GM21717 (cell line): ENCODE data around the gene SELENON.

Experiments used
- ATAC-seq: cut with Tn5 transposase; IDR thresholded peaks from one replicate; pipeline ENCODE4 v1.9.1; 2021; ENCODE audit warnings: mild to moderate bottlenecking, moderate library complexity; ENCODE audit not compliant: unreplicated experiment

SELENON gene

DNA sequence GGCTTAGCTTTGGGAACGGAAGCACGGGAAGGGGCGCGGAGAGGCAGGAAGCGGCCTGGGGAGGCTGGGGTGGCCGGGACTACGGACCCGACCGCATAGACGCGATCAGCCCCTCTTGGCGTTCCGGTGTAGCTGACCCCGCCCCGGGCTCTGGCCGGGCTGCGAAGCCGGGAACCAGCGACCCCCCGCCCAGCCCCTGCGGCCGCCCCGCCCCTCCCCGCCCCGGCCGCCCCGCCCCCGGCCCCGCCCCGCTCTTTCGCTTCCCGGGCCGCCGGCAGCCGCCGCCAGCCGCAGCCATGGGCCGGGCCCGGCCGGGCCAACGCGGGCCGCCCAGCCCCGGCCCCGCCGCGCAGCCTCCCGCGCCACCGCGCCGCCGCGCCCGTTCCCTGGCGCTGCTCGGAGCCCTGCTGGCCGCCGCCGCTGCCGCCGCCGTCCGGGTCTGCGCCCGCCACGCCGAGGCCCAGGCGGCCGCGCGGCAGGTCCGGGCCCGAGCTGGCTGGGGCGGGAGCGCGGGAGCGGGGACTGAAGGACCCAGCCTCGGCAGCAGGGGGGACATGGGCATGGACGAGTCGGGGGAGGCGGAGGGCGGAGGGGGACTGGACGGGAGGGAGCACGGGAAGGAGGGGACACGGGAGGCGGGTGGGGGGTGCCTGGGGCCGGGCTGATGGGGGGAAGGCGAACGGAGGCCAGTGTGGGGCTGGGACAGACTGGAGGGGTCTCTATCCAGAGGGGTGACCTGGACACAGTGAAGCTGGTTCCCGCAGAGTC, at the start of gene SELENON:
SELENON (plus strand) TSS at position 259 of the 768 bp plus-strand sequence; CDS start at position 297, 38 bp downstream.
- ATAC-seq: no peak

- no peak for ATAC-seq
These were observed 48.9 kb upstream of the SELENON start for GRCh38 chr1:25750923-25751605.

GRCh38 chr1:25754470-25755181, 45.4 kb upstream of the SELENON start:
- ATAC-seq: no peak

GRCh38 chr1:25755475-25756125, 44.4 kb upstream of the SELENON start:
- no peak for ATAC-seq

DNA sequence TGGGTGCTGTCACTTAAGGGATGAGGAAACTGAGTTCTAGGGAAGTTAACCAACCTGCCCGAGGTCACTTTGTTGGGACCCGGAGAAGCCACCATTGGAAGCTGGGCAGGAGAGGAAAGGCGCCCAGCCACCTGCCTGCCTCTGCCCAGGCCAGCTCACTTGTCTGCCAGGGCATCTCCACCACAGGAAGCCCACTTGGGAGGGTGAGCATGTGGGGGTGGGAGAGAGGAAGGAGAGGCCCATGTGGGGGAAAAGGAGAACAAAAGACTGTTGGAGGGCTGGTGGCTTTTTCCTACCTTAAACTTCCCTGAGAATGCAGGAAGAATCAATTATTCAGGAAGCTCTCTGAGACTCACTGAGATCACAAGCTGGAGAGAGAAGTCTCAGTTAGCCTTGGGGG, 43.8 kb upstream of the SELENON start:
- no peak for ATAC-seq

- no peak for ATAC-seq
These were observed 42.7 kb upstream of the SELENON start for GRCh38 chr1:25757151-25757845.

- ATAC-seq: no peak
These were observed 42.2 kb upstream of the SELENON start for GRCh38 chr1:25757846-25758185.

DNA sequence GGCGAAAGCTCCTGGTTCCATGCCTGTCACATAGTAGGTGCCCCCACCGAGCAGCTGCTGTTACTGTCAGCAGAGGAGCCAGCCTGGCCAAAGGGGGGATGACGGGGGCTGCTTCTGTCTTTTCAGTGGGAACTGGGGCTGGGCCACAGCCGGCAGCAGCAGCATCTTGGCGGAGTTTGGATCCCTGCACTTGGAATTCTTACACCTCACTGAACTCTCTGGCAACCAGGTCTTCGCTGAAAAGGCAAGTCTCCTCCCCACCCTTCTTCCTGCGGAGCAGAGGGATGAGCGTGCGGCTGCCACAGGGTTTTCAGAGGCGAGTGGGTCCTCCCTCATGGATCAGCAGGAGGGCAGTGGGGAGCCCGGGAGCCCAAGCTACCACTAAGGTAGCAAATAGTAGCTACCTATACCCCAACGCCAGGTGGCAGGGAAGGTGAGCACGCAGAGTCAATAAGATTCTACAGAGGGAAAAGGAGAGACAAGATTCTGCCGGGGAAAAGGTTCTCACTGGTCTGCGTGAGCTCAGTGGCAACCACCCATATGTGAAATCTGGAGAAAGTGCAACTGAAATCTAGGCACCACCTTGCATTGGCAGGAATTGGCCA, 41.4 kb upstream of the SELENON start:
- ATAC-seq: no peak

DNA sequence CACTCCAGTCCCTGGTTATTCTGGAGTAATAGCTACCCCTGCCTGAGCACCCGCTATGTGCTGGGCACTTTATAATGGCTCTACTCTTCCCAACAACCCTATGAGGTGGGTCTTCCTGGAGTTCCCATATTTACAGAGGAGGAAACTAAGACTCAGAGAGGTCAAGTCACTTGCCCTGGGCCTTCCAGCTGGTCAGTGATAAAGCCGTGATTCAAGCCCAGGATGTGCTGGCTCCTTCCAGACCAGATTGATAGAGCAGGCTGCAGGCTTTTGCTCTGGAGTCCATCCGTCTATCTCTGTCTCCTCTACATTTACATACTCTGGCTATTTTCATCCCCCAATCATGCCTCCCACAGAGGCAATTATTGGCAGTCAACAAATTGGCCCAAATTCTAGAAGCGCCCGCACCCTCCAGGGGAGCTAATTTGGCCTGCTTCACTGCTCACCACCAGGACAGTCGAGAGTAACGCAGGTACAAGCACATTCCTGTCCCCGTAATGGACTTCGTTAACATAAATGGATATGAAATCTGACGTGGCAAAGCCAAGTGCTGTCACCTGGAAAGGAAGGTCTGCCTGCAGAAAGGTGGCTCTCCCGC, 39.8 kb upstream of the SELENON start:
- no peak for ATAC-seq

DNA sequence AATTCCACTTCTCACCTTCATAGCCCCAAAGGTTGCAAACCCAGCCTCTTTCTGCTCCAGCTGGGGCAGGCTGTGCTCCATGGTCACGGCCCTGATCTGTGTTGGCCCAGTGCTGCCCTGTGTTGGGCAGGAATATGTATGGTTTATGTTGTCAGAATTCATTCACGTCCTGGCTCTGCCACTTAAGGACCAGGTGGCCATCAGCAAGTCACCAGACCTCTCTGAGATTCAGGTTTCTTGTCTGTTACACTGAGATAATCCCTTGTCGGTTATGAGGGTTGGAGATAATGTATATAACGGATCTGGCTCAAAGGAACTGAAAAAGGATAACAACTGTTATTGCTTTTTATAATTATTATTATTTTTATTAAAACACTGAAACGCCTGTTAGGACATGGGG, 39.1 kb upstream of the SELENON start:
- ATAC-seq: no peak

- no peak for ATAC-seq
These were observed 36.5 kb upstream of the SELENON start for GRCh38 chr1:25763493-25763892.

- no peak for ATAC-seq
These were observed 34.7 kb upstream of the SELENON start for GRCh38 chr1:25765136-25765922.

DNA sequence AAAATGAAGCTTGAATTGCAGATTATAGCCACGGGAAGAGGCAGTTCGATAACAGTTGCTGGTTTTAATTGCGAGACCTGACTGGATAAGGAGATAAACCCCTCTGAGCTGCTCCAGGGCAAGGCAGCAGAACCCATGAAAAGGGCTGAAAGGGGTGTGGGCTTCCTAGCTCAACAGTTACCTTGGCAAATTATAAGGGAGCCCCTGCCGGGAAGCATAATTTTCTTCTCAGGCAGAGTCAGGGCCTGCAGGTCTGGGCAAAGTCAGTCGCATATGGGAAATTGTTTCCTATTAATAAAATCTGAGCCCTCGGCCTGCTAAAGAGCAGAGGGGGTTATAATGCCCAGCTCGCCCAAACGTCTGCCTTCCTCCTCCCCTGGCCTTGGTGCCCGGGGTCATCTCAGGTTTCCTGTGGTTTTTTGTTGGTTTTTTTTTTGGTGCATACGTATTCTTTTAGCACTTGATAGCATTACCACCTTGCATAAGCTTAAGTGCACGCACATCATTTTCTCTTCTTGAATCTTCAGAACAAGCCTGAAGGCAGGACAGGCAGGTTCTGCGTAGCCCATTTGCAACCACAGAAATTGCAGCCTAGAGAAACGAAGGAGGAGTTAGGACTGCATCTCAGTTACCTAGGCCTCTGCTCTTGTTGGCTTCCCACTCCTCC, 33.9 kb upstream of the SELENON start:
- ATAC-seq: no peak

GRCh38 chr1:25766721-25767436, 33.1 kb upstream of the SELENON start:
- ATAC-seq: no peak

DNA sequence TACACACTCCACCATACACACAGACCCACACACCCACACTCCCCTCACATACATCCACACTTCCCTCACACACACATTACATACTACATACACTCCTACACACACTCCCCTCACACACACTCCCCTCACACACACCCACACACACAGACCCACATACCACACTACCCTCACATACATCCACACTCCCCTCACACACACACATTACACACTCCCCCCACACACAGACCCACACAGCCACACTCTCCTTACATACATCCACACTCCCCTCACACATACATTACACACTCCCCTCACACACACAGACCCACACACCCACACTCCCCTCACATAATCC, 32.6 kb upstream of the SELENON start:
- ATAC-seq: no peak

DNA sequence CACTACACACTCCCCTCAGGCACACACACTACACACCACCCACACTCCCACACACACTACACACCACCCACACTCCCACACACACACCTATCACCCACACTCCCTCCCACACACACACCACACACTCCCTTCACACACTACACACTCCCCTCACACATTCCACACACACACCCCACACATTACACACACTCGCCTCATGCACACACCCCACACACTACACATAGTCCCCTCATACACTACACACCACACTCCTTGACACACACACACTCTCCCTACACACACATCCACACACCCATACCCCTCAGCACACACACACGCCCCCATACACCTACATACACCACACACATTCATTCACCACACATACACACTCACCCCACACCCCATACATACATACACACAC, 31.0 kb upstream of the SELENON start:
- no peak for ATAC-seq

DNA sequence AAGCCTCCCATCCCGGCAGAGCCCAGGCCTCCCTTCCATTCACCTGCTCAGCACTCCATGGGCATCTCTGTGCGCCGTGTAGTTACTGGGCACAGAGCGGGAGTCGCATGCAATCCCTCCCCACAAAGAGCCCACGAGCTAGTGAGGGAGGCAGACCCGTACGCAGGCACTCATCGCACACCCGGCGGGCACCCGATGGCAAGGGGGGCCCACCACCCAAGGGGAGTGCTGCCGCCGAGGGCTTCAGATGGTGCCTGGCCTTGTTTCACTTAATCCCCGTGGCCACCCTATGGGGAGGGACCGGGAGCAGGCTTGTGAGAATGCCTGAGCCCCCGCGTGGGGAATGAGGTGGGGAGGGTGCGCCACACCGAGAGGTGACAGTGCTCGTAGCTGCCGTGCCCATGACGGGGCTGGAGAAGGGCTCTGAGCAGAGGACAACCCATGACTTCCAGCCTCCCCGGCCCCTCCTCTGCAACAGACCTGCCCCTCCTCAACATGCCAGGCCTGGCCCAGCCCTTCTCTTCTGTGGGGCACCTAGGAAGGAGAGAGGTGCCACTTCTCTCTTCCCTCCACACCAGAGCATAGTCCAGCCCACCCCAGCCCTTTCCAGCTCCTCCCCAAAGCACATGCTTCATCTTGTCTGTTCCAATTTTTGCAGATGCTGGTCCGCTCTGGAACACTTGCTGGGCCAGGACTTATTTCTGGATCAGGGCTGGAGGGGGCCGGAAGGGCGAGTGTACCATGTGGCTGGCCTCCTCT, 30.2 kb upstream of the SELENON start:
- no peak for ATAC-seq
